IMR-90 (cell line): ENCODE results near the gene ABLIM3. TPM values are rescaled to one million over a fixed set of nuclear protein-coding genes. Genes with fewer than 3 reads are reported as not detected.

Experiments
- ATAC-seq: fragments of 200-7000 bp; cut with Tn5 transposase; 2 replicates; pipeline ENCODE4 v1.9.1; 2020; ENCODE audit warnings: low read depth, mild to moderate bottlenecking, moderate library complexity
- BruUV-seq: library from RNA; stranded (reverse); fragments of 400-500 nt; replicated peaks from 2 replicates; lab custom pipeline; 2021; lab: Mats Ljungman, UMichigan
- CTCF ChIA-PET: fragments of 300-600 bp; formaldehyde crosslinking; extraction: SDS; loops from one replicate; lab custom pipeline; 2021; ENCODE audit warnings: antibody characterized with exemption; lab: Yijun Ruan, JAX
- POLR2A ChIA-PET: fragments of 300-600 bp; sonication (Branson Sonifier 250); formaldehyde crosslinking; loops from one replicate; lab custom pipeline; 2022; ENCODE audit warnings: antibody characterized with exemption; ENCODE audit not compliant: unreplicated experiment; lab: Charles Lee
- DNase-seq: peaks from one replicate; pipeline ENCODE4 v3.0.0; 2013
- H2AFZ ChIP-seq: replicated peaks from 2 replicates; pipeline ENCODE3; 2013; ENCODE audit warnings: low read length, mild to moderate bottlenecking; ENCODE audit not compliant: poor library complexity
- H2AK5ac ChIP-seq: 2 replicates; pipeline ENCODE4 v1.6.1; 2013; ENCODE audit warnings: low read depth, low read length, inconsistent platforms
- H2AK9ac ChIP-seq: replicated peaks from 2 replicates; pipeline ENCODE3; 2013; ENCODE audit warnings: mild to moderate bottlenecking, low read depth, low read length, moderate library complexity; ENCODE audit not compliant: poor library complexity
- H2BK120ac ChIP-seq: 2 replicates; pipeline ENCODE4 v1.6.1; 2013; ENCODE audit warnings: low read depth, low read length, inconsistent platforms
- H2BK15ac ChIP-seq: 3 replicates; pipeline ENCODE4 v1.6.1; 2013; ENCODE audit warnings: low read depth, low read length, inconsistent platforms
- H2BK20ac ChIP-seq: 2 replicates; pipeline ENCODE4 v1.6.1; 2013; ENCODE audit warnings: low read depth, mild to moderate bottlenecking, inconsistent platforms, low read length, moderate library complexity
- H2BK5ac ChIP-seq: 2 replicates; pipeline ENCODE4 v1.6.1; 2013; ENCODE audit warnings: mild to moderate bottlenecking, low read depth, low read length, inconsistent platforms; ENCODE audit not compliant: poor library complexity, severe bottlenecking
- H3K14ac ChIP-seq: replicated peaks from 2 replicates; pipeline ENCODE4 v1.6.1; 2013; ENCODE audit warnings: low read depth, low read length, inconsistent platforms
- H3K18ac ChIP-seq: 2 replicates; pipeline ENCODE4 v1.6.1; 2013; ENCODE audit warnings: low read depth, low read length, control low read depth
- H3K23ac ChIP-seq: 2 replicates; pipeline ENCODE4 v1.6.1; 2013; ENCODE audit warnings: low read depth, low read length, inconsistent platforms
- H3K27ac ChIP-seq: 2 replicates; pipeline ENCODE4 v1.5.1; 2013; ENCODE audit warnings: mild to moderate bottlenecking, control low read depth, low read length; ENCODE audit not compliant: insufficient read depth
- H3K27me3 ChIP-seq: 2 replicates; pipeline ENCODE4 v1.6.1; 2013; ENCODE audit warnings: low read length; ENCODE audit not compliant: control insufficient read depth, insufficient read depth
- H3K36me3 ChIP-seq: 2 replicates; pipeline ENCODE4 v1.6.1; 2013; ENCODE audit warnings: low read length, mixed read lengths; ENCODE audit not compliant: control insufficient read depth, insufficient read depth
- H3K4ac ChIP-seq: 2 replicates; pipeline ENCODE4 v1.6.1; 2013; ENCODE audit warnings: low read depth, low read length, inconsistent platforms
- H3K4me1 ChIP-seq: 2 replicates; pipeline ENCODE4 v1.6.1; 2013; ENCODE audit warnings: low read length, mixed read lengths; ENCODE audit not compliant: control insufficient read depth, insufficient read depth
- H3K4me2 ChIP-seq: 2 replicates; pipeline ENCODE4 v1.6.1; 2013; ENCODE audit warnings: low read depth, mild to moderate bottlenecking, control low read depth, low read length, moderate library complexity
- H3K4me3 ChIP-seq: 2 replicates; pipeline ENCODE4 v1.5.1; 2013; ENCODE audit warnings: low read depth, mild to moderate bottlenecking, control low read depth, low read length, moderate library complexity; ENCODE audit not compliant: insufficient read depth
- H3K56ac ChIP-seq: 2 replicates; pipeline ENCODE4 v1.6.1; 2013; ENCODE audit warnings: low read length, inconsistent platforms; ENCODE audit not compliant: insufficient read depth; ENCODE audit errors: extremely low read depth
- H3K79me1 ChIP-seq, 2 experiments: 2 replicates each; pipeline ENCODE4 v1.6.1; 2013; ENCODE audit warnings: low read length in 2 of 2, inconsistent platforms in 1 of 2, low read depth in 1 of 2
- H3K9ac ChIP-seq: 2 replicates; pipeline ENCODE4 v1.6.1; 2013; ENCODE audit warnings: low read depth, low read length, control low read depth
- H3K9me1 ChIP-seq: 2 replicates; pipeline ENCODE4 v1.6.1; 2013; ENCODE audit warnings: low read length, inconsistent platforms; ENCODE audit not compliant: insufficient read depth
- H3K9me3 ChIP-seq: 2 replicates; pipeline ENCODE4 v1.6.1; 2013; ENCODE audit warnings: low read length; ENCODE audit not compliant: control insufficient read depth, insufficient read depth
- H4K20me1 ChIP-seq: 2 replicates; pipeline ENCODE4 v1.6.1; 2013; ENCODE audit warnings: low read length, inconsistent platforms; ENCODE audit not compliant: insufficient read depth
- H4K5ac ChIP-seq: 2 replicates; pipeline ENCODE4 v1.6.1; 2013; ENCODE audit warnings: mild to moderate bottlenecking, low read depth, low read length, control low read depth
- H4K8ac ChIP-seq, 2 experiments: 2 replicates each; pipeline ENCODE4 v1.6.1; 2013; ENCODE audit warnings: low read depth in 2 of 2, low read length in 2 of 2, control low read depth in 1 of 2, inconsistent platforms in 1 of 2
- H4K91ac ChIP-seq: 2 replicates; pipeline ENCODE4 v1.6.1; 2013; ENCODE audit warnings: low read depth, low read length, inconsistent platforms; ENCODE audit not compliant: insufficient read depth
- CEBPB ChIP-seq: IDR thresholded peaks from 2 replicates; pipeline ENCODE4 v1.6.1; 2012; ENCODE audit warnings: low read depth, low read length, improper control_type of control experiment
- MAZ ChIP-seq: IDR thresholded peaks from 2 replicates; pipeline ENCODE4 v1.6.1; 2012; ENCODE audit warnings: low read depth, mild to moderate bottlenecking, low read length, improper control_type of control experiment, moderate library complexity, borderline replicate concordance
- RFX5 ChIP-seq: IDR thresholded peaks from 2 replicates; pipeline ENCODE4 v1.8.0; 2012; ENCODE audit warnings: low read depth, mild to moderate bottlenecking, low read length, moderate library complexity
- WGBS, 2 experiments: methylation state at CpG; one replicate each; pipeline versions ENCODE4 v1.1.5 to v1.1.7; 2013; ENCODE audit warnings: missing lambda C conversion rate in 2 of 2; ENCODE audit not compliant: insufficient read length in 1 of 2; ENCODE audit errors: extremely low coverage in 2 of 2; 5-methylcytosine and 5-hydroxymethylcytosine counted together
- dilution Hi-C: fragments of 300-500 bp; cut with HindIII; formaldehyde crosslinking; loops from one replicate; pipeline ENCODE4 v1.14.3; 2018; ENCODE audit warnings: low sequenced_read_pairs; ENCODE audit not compliant: unreplicated experiment
- in situ Hi-C: fragments of 300-500 bp; cut with MboI; formaldehyde crosslinking; loops from 3 replicates; pipeline ENCODE4 v1.14.3; 2019; ENCODE audit warnings: low sequenced_read_pairs, inconsistent platforms, mixed read lengths
- intact Hi-C: fragments of 100-400 bp; cut with micrococcal nuclease; formaldehyde crosslinking; loops from 2 replicates; pipeline ENCODE4 v1.10.0; 2022
- polyA plus RNA-seq, 3 experiments: library from polyadenylated mRNA; depleted of rRNA; stranded (reverse); fragments of >200 nt; gene quantifications; 2 replicates each; pipeline ENCODE4 v1.2.3, GENCODE V29; 2012; ENCODE audit warnings: low replicate concordance in 1 of 3
- total RNA-seq: library from RNA; depleted of rRNA; stranded (reverse); fragments of >200 nt; gene quantifications from 2 replicates; pipeline ENCODE4 v1.2.3, GENCODE V29; 2012

Gene ABLIM3
- total and polyA plus RNA-seq, 2 of the 4 experiments (the other 2 are of a cell fraction), result 33.3 to 69.9 TPM

DNA sequence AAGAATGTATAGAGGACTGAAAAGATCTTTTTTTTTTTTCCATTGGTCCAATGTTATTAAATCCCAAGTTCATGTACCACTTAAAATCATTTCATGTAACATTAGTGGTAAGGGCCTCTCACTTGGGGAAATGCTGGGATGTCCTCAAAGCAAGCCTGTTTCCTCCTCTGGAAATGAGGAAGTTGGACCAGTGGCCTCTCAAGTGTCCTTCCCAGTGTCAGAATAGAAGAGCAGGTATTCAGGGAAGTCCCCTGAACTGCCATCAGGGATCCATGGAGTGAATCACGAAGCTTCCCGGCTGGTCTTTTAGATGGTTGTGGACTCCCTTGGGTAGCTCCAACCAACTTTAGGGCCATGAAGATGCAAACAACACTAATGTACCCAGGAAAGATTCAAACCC is 75.2 kb downstream of the ABLIM3 start:
- no peak overlapping the region for H3K4me2 ChIP-seq
- WGBS, 2 experiments, result no CpG with 5 or more reads among the region's 2 CpGs
- no peak overlapping the region; the same call in 1 of the 2 replicates for H4K5ac ChIP-seq
- peaks cover 45% of the 10 kb centered on the region for H3K4me1 ChIP-seq
- H3K79me1 ChIP-seq, result peaks cover 20 to 71% of the 10 kb centered on the region in 2 experiments; a peak in 3 of 4 replicates
- peak overlapping the region; percentile 71; the same call in 1 of the 2 replicates for H3K4ac ChIP-seq
- H3K27ac ChIP-seq, result no peak overlapping the region
- dilution Hi-C loops, result no loop called here
- no peaks in the 10 kb centered on the region for H3K27me3 ChIP-seq
- ATAC-seq, result no peak
- 0 out of 2 replicates have a peak overlapping the region, but pooled peaks have one; percentile 42 for H3K23ac ChIP-seq
- ChIA-PET CTCF (interaction anchor here (1.5 kb wide), 1 partner anchor 11 kb away, joined by 4 read pairs; no protein-coding TSS in a partner anchor), POLR2A (no interaction called here)
- in situ Hi-C loops, result no loop called here
- H3K56ac ChIP-seq, result no peak overlapping the region
- no peaks in the 10 kb centered on the region for H3K9me3 ChIP-seq
- H3K14ac ChIP-seq, result no peak overlapping the region; the same call in 1 of the 2 replicates
- H4K91ac ChIP-seq, result peak overlapping the region; percentile 44; the same call in 1 of the 2 replicates
- no peak for DNase-seq
- peak overlapping the region; percentile 84 for H2AK5ac ChIP-seq
- no peak overlapping the region for H2BK20ac ChIP-seq
- BruUV-seq, result no TSS peak
- peaks cover under 1% of the 10 kb centered on the region; the same call in 1 of the 2 replicates for H4K20me1 ChIP-seq
- peaks cover 74% of the 10 kb centered on the region for H3K9me1 ChIP-seq
- H2BK15ac ChIP-seq, result peak overlapping the region; percentile 77; the same call in 2 of the 3 replicates
- H3K4me3 ChIP-seq, result no peak overlapping the region
- no peak overlapping the region for H2AFZ ChIP-seq
- intact Hi-C loops, result no loop called here
- no peak overlapping the region for H2BK5ac ChIP-seq
- no peak overlapping the region for H3K9ac ChIP-seq
- no peak overlapping the region for H2BK120ac ChIP-seq
- no peak overlapping the region for H2AK9ac ChIP-seq
- H3K36me3 ChIP-seq, result peaks cover 33% of the 10 kb centered on the region
- no peak for TF ChIP-seq MAZ
- no peak for TF ChIP-seq RFX5
- TF ChIP-seq CEBPB, result no peak
- 0 out of 4 replicates have a peak overlapping the region, but pooled peaks of 1 of the 2 experiments have one; percentile 53 for H4K8ac ChIP-seq
- peak overlapping the region; percentile 40; the same call in 1 of the 2 replicates for H3K18ac ChIP-seq
